Kidney (tissue), 14 donors: ENCODE results near the gene ADAMTS7. TPM values are rescaled to one million over a fixed set of nuclear protein-coding genes. Genes with fewer than 3 reads are reported as not detected.
"Not testable (repeated sequence)": the region's sequence is repeated elsewhere in the genome, so short reads cannot be mapped to it uniquely, and the experiment has no call there.

Experiments used
- DNase-seq, 5 donors: peaks; one replicate each; pipeline ENCODE4 v3.0.0-alpha.2; 2013 to 2020
- FAIRE-seq: peaks from 2 replicates; lab custom pipeline; 2012; peaks lifted over from hg19 to GRCh38; lab: Jason Lieb, UNC
- H3K27ac ChIP-seq, 2 donors: one replicate each; pipeline ENCODE4 v1.7.0; 2013; ENCODE audit warnings: low read depth in 2 of 2, low read length in 2 of 2, inconsistent platforms in 1 of 2
- H3K27me3 ChIP-seq: one replicate; pipeline ENCODE4 v1.7.1; 2013; ENCODE audit warnings: low read length, inconsistent platforms; ENCODE audit not compliant: control insufficient read depth, insufficient read depth
- H3K36me3 ChIP-seq, 3 donors: one replicate each; pipeline versions ENCODE4 v1.7.0 to v1.7.1; 2013; ENCODE audit warnings: low read length in 3 of 3, control low read depth in 1 of 3, inconsistent platforms in 1 of 3; ENCODE audit not compliant: insufficient read depth in 3 of 3, control insufficient read depth in 2 of 3
- H3K4me1 ChIP-seq, 3 donors: one replicate each; pipeline versions ENCODE4 v1.7.0 to v1.7.1; 2013; ENCODE audit warnings: low read length in 3 of 3, inconsistent platforms in 1 of 3, low read depth in 1 of 3; ENCODE audit not compliant: control insufficient read depth in 2 of 3, insufficient read depth in 2 of 3
- H3K4me3 ChIP-seq, 3 donors: one replicate each; pipeline versions ENCODE4 v1.7.0 to v1.8.1; 2013; ENCODE audit warnings: low read length in 3 of 3, control low read depth in 1 of 3, inconsistent platforms in 1 of 3
- H3K9ac ChIP-seq, 3 donors: one replicate each; pipeline versions ENCODE4 v1.7.0 to v1.7.1; 2013; ENCODE audit warnings: low read length in 3 of 3, control low read depth in 1 of 3, inconsistent platforms in 1 of 3
- H3K9me3 ChIP-seq, 3 donors: one replicate each; pipeline versions ENCODE4 v1.7.0 to v1.7.1; 2013; ENCODE audit warnings: low read length in 3 of 3, control low read depth in 1 of 3, inconsistent platforms in 1 of 3; ENCODE audit not compliant: control insufficient read depth in 2 of 3, insufficient read depth in 1 of 3
- CTCF ChIP-seq: IDR thresholded peaks from 3 replicates; pipeline ENCODE4 v1.5.1; 2012; ENCODE audit warnings: mild to moderate bottlenecking, moderate library complexity, borderline replicate concordance; ENCODE audit not compliant: insufficient read depth; ENCODE audit errors: extremely low read depth
- intact Hi-C: fragments of 100-400 bp; cut with DNase I; formaldehyde crosslinking; loops from one replicate; pipeline ENCODE4 v1.11.1; 2022
- polyA plus RNA-seq: library from polyadenylated mRNA; stranded (reverse); fragments of 350-450 nt; fragmentation: Illumina TruSeq; extraction: RNeasy Lipid Tissue Mini Kit (QIAGEN cat#74804); gene quantifications from one replicate; pipeline ENCODE4 v1.2.3, GENCODE V29; 2014; ENCODE audit warnings: low read depth, low replicate concordance; ENCODE audit not compliant: insufficient read depth
- total RNA-seq: library from RNA; stranded (reverse); fragmentation: NEBNext Ultra II Directional; extraction: Animal tissue kit (Norgen Biotek cat#: 25700); gene quantifications from one replicate; pipeline ENCODE4 v1.2.1, GENCODE V29; 2021
- donor health status: control.
- donor health status: control.
- donor health status: control.
- donor health status: control.
- donor health status: control.
- donor health status: DM: yes; HTN: yes; CAD: no.
- donor health status: Normal renal cell carcinoma (clear cell type).

Gene ADAMTS7
- total and polyA plus RNA-seq, 2 donors from 2014 or later, result 0.82 to 3.1 TPM

- intact Hi-C loops, result no loop called here
- no peaks in the 10 kb centered on the region for H3K4me1 ChIP-seq
- no peaks in the 10 kb centered on the region for H3K27me3 ChIP-seq
- H3K9ac ChIP-seq, result no peak overlapping the region
- no peak for FAIRE-seq
- DNase-seq, result peak in 4 of 5 donors; percentile 30 to 67 (median 31)
- no peak for TF ChIP-seq CTCF
- H3K36me3 ChIP-seq, result no peaks in the 10 kb centered on the region
- no peak overlapping the region for H3K4me3 ChIP-seq
- no peaks in the 10 kb centered on the region for H3K9me3 ChIP-seq
- no peak overlapping the region for H3K27ac ChIP-seq
Measured at GRCh38 chr15:78726870-78727551, 84.3 kb downstream of the ADAMTS7 start.

GRCh38 chr15:78719819-78720450 is 91.3 kb downstream of the ADAMTS7 start:
- DNase-seq, result not testable (repeated sequence)

GRCh38 chr15:78718837-78719236 is 92.4 kb downstream of the ADAMTS7 start:
- no peak for TF ChIP-seq CTCF

More at GRCh38 chr15:78719819-78720450, 91.3 kb downstream of the ADAMTS7 start:
- H3K27ac ChIP-seq, H3K4me1 ChIP-seq, H3K27me3 ChIP-seq, FAIRE-seq, H3K9me3 ChIP-seq, H3K4me3 ChIP-seq, H3K36me3 ChIP-seq, H3K9ac ChIP-seq, intact Hi-C loops: not testable (repeated sequence)

GRCh38 chr15:78717956-78718656 is 93.2 kb downstream of the ADAMTS7 start:
- Histone ChIP-seq H3K4me3 (no peak overlapping the region), H3K27ac (no peak overlapping the region), H3K4me1 (no peaks in the 10 kb centered on the region), H3K27me3 (no peaks in the 10 kb centered on the region), H3K9me3 (no peaks in the 10 kb centered on the region), H3K9ac (no peak overlapping the region), H3K36me3 (no peaks in the 10 kb centered on the region)
- TF ChIP-seq CTCF, result no peak
- FAIRE-seq (no peak), DNase-seq (no peak)
- intact Hi-C loops, result no loop called here

More at GRCh38 chr15:78718837-78719236, 92.4 kb downstream of the ADAMTS7 start:
- DNase-seq (no peak), FAIRE-seq (no peak)
- intact Hi-C loops, result no loop called here
- Histone ChIP-seq H3K4me3 (no peak overlapping the region), H3K36me3 (no peaks in the 10 kb centered on the region), H3K27ac (no peak overlapping the region), H3K27me3 (no peaks in the 10 kb centered on the region), H3K9ac (no peak overlapping the region), H3K4me1 (no peaks in the 10 kb centered on the region), H3K9me3 (no peaks in the 10 kb centered on the region)
